Stimulated activated CD4-positive, alpha-beta T cell treated with anti-CD3 and anti-CD28 coated beads, Interleukin-4, amount 100 ng/mL, for 48 hours (primary cell): ENCODE measurements around the gene TAPT1.

ENCODE experiments used
- DNase-seq, 2 donors: peaks; one replicate each; pipeline ENCODE4 v3.0.0-alpha.2; 2020; ENCODE audit warnings: low read depth in 2 of 2

TAPT1 gene

DNA sequence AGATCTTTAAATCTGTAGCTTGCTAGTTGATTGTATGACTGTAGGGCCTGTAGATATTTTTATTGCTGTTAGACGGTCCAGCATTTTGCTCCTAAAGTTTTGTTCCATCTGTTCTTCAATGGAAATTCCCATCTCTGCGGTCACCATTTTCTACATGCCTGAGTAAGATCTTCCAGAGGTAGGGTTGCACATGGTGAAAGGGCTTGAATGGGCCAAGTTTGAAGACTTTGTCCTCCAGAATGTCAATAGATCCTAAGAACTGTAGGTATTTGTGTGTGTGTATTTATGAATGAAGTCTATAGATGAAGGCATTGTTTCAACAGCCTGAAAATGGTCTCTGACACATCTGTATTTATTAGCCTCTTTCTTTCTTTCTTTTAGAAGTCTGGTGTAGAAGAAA is 22.3 kb upstream of the TAPT1 start:
- no peak for DNase-seq

DNA sequence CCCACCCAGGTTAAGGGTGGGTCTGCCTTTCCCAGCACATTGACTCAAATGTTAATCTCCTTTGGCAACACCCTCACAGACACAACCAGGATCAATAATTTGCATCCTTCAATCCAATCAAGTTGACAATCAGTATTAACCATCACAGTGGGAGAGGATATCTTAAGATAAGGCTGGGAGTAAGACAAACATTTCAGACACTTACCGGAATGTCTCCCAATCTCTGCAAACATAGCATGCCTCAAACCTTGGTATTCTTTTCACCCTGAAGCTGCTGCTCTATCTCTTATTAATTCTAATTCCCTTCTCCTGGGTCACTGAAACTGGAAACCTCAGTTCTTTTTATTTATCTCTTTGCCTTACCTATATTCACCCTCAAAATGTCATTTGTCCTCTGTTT is 19.0 kb upstream of the TAPT1 start:
- no peak for DNase-seq

DNA sequence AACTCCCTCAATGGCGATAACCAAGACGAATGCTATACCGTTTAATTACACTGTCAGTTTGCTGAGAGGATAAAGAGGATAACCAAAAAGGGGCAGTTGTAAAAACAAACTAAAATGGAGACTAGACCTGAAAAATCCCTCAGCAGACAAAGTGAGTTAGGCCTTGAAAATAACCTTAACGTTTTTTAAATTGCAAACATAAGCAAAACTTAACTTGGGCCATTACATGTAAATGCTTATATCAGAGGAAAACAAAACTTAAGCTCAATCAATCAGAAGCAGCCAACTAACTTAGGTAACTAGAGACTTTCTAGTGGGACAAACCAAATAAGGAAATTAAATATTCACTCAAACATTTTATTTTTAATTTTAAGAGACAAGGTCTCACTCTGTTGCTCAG is 17.0 kb upstream of the TAPT1 start:
- DNase-seq: no peak

DNA sequence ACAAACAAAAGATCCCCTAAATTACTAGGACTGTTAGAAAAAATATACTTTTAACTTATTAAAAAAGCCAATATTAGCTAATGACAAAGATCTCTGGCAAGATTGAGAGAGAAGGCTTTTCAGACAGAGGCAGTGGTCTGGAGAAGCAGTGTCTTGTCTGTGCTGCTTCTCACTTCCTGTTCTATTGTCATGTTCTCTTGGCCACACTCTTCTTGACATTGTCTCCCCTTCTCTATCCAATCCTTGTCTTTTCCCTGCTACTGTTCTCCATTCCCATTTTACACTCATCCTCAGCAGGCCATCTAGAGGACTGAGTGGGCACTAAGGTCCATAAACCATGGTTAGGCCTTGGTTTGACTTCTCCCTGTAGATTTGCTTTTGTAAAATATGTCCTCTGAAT is 14.0 kb upstream of the TAPT1 start:
- DNase-seq: no peak

DNA sequence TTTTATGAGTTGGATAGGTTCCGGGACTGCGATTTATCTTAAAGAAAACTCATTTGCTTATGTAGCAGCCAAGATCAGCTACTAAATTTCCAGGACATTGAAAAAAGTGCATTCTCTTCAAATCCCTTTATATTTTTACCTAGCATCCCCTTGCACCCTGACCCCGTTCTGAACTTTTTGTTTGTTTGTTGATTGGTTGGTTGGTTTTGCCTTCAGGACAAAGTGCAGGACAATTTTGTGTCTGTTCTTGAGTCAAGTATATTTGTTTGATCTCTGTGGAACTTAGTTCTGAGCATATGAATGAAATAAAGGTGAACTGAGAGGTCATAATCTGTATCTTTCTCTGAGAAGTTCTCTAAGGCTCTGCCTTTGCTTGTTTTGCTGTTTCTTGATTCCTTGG is 12.8 kb upstream of the TAPT1 start:
- no peak for DNase-seq

DNA sequence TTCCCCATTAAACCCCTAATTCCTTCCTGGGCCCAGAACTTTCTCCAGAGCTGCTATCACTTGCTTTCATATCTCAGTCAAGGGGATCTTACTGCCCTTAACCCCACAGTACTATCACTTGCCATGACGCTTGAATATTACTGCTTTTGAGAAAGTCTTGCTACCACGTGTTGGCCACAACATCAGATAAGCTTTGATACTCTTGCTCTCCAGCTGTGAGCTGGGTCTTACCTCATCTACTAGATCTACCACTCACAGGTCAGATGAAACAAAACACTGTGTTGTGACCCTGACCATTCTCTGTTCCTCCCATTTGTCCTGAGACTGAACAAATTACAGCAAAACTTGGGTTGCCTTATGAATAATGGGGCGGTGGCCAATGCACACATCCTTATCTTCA is 12.1 kb upstream of the TAPT1 start:
- DNase-seq: no peak

DNA sequence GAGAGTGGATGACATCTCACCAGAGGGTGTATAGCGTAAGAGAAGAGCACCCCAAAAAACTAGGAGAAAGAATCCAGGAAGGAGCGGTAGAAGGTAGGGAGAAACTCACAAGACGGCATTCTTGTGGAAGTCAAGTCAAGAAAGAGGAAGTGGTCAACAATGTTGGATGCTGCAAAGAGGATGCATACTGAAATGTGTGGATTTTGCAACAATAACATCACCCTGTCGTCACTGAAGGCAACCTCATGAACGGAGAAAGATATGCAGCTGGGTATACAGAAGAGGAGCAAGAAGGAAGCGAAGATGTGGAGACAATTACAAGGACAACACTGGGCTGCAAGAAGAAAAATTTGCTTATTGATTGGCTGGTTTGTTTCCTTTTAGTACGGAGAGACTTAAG is 11.4 kb upstream of the TAPT1 start:
- no peak for DNase-seq

DNA sequence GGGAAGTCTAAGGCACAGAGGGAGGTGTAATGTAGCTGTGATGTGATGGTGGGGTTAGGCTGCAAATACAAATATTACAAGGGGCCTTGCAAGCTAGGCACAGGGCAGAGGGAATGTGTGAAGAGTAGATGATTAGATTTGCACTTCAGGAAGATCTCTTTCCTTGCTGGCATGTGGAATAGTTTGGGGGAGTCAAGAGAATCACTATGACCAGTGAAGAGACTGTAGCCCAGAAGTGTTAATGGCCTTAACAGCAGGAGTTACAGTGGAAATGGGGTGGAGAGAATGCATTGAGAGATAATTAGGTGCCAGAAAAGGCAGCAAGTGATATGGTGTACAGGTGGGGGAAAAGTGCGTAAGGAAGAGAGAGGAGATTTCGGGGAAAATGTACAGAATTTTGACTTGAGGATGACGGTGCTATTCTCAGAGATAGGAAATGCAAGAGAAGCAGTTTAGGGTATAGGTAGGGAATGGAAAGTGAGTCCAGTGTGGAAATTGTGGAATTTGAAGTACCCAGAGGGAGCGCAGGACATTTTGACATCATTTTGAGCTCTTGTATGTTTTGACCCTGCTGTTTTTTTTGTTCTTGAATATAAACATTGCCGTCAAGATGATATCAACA is 10.2 kb upstream of the TAPT1 start:
- no peak for DNase-seq

DNA sequence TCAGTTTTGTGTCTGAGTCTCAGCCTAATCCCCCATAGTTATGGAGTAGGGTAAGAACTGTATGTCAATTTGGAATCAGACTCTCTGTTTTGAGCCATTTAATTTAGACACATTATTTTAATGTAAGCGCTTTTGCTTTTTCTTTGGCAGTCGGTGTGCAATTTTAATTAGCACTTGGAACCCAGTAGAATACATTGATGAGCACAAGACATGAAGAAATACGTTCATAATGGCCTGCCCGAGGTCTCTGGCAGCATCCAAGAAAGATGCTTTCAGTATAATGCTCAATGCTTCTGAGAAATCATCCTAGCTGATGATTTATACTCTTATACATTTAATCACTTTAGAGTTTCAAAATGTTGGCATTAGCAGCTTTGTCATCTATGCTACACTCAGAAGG is 8.9 kb upstream of the TAPT1 start:
- no peak for DNase-seq

DNA sequence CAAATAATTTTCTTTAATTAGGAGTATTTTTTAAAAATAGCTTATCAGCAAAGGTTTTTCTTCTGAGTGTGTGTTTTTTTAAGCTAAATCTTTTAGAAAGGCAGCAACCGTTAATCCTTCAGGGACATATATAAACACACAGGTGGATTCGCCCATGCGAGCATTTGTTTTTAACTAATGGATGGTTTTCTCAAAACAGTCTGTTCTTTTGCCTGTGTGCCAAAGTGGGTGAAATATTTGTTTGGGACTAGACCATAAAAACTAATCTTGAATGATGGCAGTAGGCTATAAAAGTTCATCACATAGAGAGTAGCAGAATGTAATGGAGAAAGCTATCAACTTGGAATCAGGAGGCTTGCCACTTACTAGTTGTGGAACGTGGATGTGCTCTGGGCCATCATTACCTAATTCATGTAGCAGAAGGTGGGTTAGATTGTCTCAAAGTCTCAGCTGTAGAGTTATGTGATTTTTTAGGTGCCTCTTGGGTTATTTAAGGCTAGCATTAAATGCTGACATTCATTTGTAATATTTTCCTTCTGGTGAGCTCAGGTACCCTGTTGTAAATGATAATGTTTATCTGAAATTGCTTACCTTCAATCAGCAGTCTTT is 7.4 kb upstream of the TAPT1 start:
- no peak for DNase-seq

DNA sequence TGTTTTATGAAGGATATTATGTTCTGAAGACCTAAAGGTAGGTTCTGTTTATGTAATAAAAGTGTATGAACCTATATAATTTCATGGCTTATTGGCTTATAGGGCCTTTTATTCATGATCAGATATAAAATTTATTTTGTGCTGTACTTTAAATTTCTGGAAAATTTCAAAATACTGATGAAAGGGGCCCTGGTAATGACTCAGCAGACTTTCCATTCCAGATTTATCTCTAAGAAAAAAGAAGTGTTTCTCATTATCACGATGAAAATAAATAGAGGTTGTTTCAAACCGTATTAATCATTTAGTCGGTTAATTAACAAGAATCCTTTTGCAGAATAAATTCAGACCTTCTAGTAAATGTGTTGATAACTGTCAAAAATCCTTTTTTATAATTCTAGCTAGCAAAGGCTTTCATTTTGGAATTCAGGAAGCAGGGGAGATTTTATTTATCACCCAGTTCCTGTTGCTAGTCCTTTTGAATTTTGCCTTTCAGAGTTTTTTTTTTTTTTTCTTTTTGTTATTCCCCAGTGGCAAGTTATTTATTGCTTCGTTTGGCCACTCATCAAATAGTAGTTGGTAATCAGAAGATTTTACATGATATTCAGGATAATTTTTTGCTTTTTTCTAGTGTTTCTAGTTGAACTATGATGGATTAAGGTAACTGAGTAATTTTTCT is 5.4 kb upstream of the TAPT1 start:
- no peak for DNase-seq

DNA sequence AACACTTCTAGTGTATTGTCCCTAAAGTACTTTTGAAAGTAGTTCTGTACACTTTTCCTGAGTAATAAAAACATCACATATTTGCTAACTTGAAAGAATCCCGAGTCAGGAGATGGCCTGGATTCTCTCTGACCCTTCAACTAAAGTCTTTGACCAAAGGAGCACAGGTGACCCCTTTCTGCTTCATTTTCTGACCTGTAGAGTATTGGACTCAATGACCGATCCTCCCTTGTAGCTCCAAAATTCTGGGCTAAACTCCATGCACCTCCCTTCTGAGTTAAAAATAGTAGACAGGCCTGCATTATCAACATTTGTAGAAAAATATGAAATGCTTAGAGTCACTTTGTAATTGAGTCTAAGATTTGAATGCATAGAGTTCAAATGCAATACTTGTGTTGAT is 4.0 kb upstream of the TAPT1 start:
- DNase-seq: no peak

DNA sequence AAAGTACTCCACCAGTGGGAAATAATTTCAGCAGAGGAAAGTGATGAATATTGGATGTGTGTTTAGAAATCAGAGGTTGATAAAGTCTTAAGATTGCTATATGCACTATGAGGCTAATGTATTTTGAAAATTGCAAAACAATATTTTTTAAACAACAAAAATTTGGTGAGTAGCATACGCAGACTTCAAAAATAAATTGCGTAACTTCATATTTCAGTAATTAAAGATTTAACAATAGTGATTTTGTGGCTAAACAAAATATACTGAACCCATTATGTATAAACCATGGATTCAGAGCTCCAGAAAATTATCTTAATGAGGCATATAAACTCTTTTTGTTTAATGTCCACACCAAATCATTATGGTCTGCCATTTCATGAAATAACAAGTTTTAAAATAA is 3.3 kb upstream of the TAPT1 start:
- DNase-seq: no peak

DNA sequence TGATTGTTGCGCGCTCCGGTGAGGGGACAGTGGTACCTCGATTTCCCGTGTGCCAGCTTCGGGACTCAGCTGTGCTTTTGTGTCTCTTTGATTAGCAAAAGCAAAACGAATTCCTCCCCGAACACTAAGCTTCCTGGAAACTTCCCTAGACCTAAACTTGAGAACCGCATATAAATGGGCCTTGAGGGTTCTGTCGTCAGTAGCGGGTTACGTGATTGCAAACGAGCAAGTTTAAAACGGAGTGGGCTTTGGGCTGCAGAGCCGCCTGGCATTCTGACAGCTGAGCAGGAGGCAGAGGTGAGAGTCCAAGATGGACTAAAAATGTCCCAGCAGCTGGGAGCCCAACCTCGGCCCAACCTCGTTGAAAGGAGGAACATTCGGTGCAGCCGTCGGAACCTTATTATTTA is 1.2 kb upstream of the TAPT1 start:
- no peak for DNase-seq

DNA sequence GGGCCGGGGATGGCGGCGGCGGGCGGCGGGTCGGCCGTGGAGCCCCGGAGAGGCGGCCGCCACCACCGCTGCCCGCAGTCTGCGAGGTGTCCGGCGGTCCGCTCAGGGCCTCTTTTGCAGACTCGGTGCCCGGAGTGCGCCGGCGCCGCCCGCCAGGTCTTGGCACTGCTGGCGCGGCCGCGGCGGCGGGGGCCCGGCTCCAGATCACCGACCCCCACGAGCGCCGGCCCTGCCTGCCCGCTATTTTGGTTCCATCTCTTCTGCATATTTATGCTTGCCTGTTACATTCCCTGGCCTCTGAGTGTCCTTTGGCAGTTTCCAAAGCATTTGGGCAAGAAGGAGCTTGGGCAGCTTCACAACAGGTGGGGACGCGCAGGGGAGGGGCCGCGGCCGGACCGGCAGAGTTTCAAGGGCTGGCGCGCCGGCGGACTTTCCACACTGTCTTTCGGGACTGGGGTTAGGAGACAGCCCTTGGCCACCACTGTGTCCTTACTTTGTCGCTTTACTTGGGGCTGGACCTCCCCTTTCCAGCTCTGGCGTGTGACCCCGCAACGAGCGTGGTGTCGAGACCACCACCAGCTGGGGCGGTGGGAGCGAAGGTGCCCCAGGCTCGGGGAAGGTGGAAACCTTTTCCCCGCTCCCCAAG is 668 bp upstream of the TAPT1 start:
- DNase-seq: peak; percentile 28 to 35

DNA sequence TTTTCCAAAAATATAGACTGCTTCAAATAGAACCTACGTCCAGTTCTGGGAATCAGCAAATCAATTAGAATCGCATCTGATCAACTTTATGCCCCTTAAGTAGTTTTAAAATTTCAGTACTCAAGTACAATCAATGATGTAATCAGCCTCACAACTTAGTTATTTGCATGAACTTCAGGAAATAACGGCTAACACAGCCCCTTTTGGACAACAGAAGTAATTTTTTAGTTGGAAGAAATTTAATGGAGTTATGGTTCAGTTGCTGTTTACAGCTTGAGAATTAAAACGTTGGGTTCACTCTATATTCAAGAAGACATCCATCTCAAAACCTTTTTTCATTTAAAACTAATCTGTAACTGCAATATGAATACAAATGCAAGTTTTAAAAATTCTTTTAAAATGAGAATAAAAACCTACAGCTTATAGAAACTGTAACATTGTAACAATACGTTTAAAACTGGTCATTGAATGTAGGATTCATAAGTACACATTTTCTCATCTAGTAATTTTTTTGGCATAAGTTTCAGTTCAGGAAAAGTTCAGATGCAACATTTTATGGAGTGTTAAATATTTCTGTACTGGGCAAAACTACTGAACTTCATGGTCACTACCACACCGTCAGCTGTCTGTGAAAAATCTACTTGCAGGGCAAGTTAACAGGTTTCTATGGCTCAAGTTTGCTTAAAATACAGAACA is 956 bp downstream of the TAPT1 start:
- no peak for DNase-seq

DNA sequence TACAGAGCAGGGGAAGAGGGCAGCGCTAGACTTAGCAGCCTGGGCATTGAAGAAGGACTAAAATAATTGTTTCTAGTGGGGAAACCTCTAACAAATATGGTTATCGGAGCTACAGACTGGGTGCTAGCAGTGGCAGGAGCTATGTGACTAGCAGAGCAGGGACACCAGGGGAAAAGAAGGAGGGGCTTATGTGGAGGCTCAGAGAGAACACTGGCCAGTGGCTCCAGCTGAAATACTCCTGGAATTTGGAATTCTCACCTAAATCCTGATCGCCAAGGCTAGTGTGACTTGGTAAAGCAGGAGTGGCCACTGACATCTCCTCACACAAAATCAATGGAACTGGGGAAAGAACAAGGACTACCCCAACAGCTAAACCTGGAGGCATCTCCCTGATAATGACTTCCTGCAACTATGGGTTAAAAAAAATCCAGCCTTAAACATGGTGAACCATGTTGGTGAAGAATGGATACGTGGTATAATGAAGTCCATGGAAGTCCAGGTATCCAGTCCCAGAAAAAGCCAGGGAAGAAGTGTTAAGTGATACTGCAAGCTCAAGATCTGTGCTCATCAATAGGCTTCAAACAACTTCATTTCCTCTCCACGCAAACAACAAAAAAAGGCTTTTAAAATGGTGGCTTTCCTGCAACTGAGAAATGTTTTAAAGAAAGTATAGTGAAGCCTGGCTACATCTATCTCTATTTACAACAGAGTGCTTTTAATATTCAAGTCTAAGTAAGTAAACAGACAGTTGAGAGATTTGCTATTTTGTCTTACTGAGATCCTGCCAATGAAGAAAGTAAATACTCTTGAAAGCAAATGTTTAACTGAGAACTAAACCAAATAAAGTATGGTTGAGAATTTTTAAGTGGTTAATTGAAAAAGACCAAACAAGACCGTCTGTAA is 1.8 kb downstream of the TAPT1 start:
- DNase-seq: no peak

DNA sequence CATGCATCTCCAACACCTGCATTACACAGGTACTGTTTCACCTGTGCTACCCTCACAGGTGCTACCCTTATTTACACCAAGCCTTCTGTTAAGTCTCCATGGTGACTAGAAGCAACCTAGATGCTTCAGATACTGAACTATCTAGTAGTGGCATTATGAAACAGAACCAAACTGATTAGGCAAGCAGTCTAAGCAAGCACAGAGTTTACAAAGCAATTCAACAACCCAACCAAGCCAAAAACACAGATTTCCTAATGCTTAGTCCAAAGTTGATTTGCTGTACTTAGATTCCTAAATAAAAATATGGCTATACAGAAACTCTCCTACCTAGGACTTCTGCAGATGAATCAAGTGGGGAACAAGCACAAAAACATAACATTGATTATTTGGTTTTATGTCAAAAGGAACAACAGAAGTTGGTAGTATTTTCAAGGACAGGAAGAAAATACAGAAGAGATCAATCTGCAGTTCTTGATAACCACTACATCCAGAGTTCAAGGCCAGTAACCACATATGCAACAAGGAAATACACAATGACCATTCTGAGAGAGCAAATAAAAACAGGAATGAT is 3.2 kb downstream of the TAPT1 start:
- no peak for DNase-seq

DNA sequence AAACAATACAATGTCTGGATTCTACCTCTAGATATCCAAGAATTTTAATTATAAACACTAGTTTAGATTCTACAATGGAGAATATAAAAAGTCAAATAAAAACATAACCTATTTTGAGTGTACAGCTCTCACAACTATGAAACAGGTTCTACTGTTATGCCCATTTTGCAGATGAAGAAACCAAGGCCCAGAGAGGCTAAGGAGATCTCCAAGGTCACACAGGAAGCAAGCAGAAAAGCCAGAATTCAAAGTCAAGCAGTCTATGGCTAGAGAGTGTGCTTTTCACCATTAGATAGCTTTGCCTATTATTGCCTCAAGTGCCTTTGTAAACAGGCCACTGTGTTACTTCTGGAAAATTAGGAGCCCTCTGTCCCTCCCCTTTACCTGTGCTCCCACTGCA is 7.3 kb downstream of the TAPT1 start:
- DNase-seq: no peak

DNA sequence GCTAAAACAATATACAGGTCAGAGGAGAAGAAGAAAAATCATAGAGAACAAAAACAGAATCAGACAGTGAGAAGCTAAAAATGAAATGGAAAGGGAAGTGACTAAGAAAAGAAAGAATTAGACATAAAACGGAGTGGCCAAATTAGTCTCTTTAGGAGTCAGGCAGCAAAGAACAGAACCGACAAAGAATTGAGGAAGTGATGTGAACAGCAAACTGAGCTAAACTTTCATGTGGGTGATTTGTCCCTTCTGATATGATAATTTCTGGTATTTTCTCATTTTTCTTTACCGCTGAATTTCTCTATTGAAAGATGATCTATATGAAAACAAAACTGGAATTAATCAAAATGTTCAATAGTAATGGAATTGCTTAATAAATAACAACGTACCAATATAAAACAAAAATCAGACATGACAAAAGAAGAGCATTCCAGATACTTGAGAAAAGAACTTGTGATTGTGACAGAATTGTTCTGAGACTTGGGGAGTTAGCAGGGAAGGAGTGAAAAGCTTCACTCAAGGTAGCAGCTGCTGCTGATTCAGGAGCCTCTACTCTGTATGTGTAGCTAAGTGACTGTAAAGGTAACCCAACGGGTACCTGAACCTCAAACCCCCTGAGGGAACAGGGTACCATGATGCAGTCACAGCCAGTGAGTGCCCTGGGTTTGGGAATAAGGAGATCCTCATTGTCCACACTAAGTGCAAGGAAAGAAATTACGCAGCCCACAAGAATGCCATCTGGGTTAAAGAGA is 8.8 kb downstream of the TAPT1 start:
- DNase-seq: no peak
